ENCODE measurements around the gene SHKBP1.

DNA sequence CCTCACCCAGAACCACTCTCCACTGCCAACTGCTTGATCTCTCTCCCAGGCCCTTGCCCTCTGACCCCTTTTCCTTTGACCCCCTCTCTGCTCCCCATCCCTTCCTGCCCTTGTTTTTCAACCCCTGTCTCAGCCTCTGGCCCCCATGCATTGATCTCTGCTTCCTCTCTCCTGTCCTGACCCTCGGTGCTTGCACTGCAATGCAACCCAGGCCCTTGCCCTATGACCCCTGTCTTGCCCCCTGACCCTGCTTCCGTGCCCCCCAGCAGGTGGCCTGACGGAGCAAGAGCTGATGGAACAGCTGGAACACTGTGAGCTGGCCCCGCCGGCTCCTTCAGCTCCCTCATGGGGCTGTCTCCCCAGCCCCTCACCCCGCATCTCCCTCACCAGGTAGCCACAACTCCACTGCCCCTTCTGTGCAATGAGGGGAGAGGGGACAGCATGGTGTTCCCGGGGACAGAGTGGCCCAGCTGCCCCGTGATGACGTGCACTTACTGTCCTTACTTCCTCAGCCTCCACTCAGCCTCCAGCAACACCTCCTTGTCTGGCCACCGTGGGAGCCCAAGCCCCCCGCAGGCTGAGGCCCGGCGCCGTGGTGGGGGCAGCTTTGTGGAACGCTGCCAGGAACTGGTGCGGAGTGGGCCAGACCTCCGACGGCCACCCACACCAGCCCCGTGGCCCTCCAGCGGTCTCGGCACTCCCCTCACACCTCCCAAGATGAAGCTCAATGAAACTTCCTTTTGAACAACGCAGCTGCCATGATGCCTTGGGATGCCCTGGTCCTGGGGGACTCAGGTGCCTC is 14.0 kb downstream of the SHKBP1 start:
- TF ChIP-seq, protein P1, sequence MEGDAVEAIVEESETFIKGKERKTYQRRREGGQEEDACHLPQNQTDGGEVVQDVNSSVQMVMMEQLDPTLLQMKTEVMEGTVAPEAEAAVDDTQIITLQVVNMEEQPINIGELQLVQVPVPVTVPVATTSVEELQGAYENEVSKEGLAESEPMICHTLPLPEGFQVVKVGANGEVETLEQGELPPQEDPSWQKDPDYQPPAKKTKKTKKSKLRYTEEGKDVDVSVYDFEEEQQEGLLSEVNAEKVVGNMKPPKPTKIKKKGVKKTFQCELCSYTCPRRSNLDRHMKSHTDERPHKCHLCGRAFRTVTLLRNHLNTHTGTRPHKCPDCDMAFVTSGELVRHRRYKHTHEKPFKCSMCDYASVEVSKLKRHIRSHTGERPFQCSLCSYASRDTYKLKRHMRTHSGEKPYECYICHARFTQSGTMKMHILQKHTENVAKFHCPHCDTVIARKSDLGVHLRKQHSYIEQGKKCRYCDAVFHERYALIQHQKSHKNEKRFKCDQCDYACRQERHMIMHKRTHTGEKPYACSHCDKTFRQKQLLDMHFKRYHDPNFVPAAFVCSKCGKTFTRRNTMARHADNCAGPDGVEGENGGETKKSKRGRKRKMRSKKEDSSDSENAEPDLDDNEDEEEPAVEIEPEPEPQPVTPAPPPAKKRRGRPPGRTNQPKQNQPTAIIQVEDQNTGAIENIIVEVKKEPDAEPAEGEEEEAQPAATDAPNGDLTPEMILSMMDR (IDR thresholded peaks at IDR 0.05): no peak
- TF ChIP-seq POLR2A (IDR thresholded peaks at IDR 0.05): no peak

Measured in testis (tissue), 2 donors.